Caco-2 (cell line): ENCODE data around the gene ZNF146. TPM values are rescaled to one million over a fixed set of nuclear protein-coding genes. Genes with fewer than 3 reads are reported as not detected.

Source experiments
- BruUV-seq: library from RNA; stranded (reverse); fragments of 400-500 nt; replicated peaks from 2 replicates; lab custom pipeline; 2021; lab: Mats Ljungman, UMichigan
- CTCF ChIA-PET: fragments of 300-600 bp; sonication (Branson Sonifier 250); formaldehyde crosslinking; loops from one replicate; lab custom pipeline; 2022; ENCODE audit warnings: antibody characterized with exemption; lab: Charles Lee
- POLR2A ChIA-PET: fragments of 300-600 bp; sonication (Branson Sonifier 250); formaldehyde crosslinking; loops from one replicate; lab custom pipeline; 2022; ENCODE audit warnings: antibody characterized with exemption; lab: Charles Lee
- DNase-seq, 2 experiments: peaks; one replicate each; pipeline versions ENCODE4 v3.0.0 to v3.0.0-alpha.2; 2020 to 2022
- H3K27me3 ChIP-seq: replicated peaks from 2 replicates; pipeline ENCODE4 v1.6.0; 2011; ENCODE audit warnings: low read length; ENCODE audit not compliant: control insufficient read depth, insufficient read depth
- H3K36me3 ChIP-seq: 2 replicates; pipeline ENCODE4 v1.5.1; 2011; ENCODE audit warnings: low read length; ENCODE audit not compliant: control insufficient read depth, insufficient read depth
- H3K4me1 ChIP-seq: fragments of 250-450 bp; sonication (Bioruptor Pico); 2 replicates; pipeline ENCODE4 v1.5.1; 2020; ENCODE audit warnings: mild to moderate bottlenecking
- H3K4me3 ChIP-seq: 2 replicates; pipeline ENCODE4 v1.5.1; 2011; ENCODE audit warnings: low read depth, mild to moderate bottlenecking, control low read depth, low read length
- H3K9me3 ChIP-seq: fragments of 250-450 bp; sonication (Bioruptor Pico); 2 replicates; pipeline ENCODE4 v1.5.1; 2020; ENCODE audit warnings: mild to moderate bottlenecking, moderate library complexity
- H3K27ac Mint-ChIP-seq: one replicate; pipeline ENCODE4 v1.8.0; 2022; ENCODE audit warnings: mixed read lengths; ENCODE audit not compliant: unreplicated experiment
- H3K27me3 Mint-ChIP-seq: one replicate; pipeline ENCODE4 v1.8.0; 2022; ENCODE audit warnings: mixed read lengths; ENCODE audit not compliant: insufficient read depth, unreplicated experiment
- H3K36me3 Mint-ChIP-seq: one replicate; pipeline ENCODE4 v1.8.0; 2022; ENCODE audit warnings: mild to moderate bottlenecking, mixed read lengths; ENCODE audit not compliant: insufficient read depth, unreplicated experiment
- H3K4me1 Mint-ChIP-seq: one replicate; pipeline ENCODE4 v1.8.0; 2022; ENCODE audit warnings: low read depth, mixed read lengths; ENCODE audit not compliant: unreplicated experiment
- H3K4me3 Mint-ChIP-seq: one replicate; pipeline ENCODE4 v1.8.0; 2022; ENCODE audit warnings: mild to moderate bottlenecking, moderate library complexity, mixed read lengths; ENCODE audit not compliant: unreplicated experiment
- H3K9me3 Mint-ChIP-seq: one replicate; pipeline ENCODE4 v1.8.0; 2022; ENCODE audit warnings: mixed read lengths; ENCODE audit not compliant: unreplicated experiment
- intact Hi-C: fragments of 100-400 bp; cut with micrococcal nuclease; formaldehyde crosslinking; loops from one replicate; pipeline ENCODE4 v1.10.0; 2022; ENCODE audit not compliant: unreplicated experiment
- total RNA-seq: library from RNA; stranded (reverse); gene quantifications from 2 replicates; pipeline ENCODE4 v1.2.3, GENCODE V29; 2022
- TF ChIP-seq, protein P1 (sequence below), 2 experiments: fragments of 200-600 bp in 1 of 2; IDR thresholded peaks; 1 replicate in 1 of 2; 2 replicates in 1 of 2; pipeline versions ENCODE4 v1.5.1 to v1.8.0; 2011 to 2022; ENCODE audit warnings: antibody characterized with exemption in 1 of 2, control low read depth in 1 of 2, inconsistent platforms in 1 of 2, low read depth in 1 of 2, low read length in 1 of 2, mild to moderate bottlenecking in 1 of 2, moderate library complexity in 1 of 2; ENCODE audit not compliant: insufficient read depth in 1 of 2, severe bottlenecking in 1 of 2, unreplicated experiment in 1 of 2

The ZNF146 gene
- total RNA-seq, 1 experiment from 2014 or later, result 76.4 TPM

DNA sequence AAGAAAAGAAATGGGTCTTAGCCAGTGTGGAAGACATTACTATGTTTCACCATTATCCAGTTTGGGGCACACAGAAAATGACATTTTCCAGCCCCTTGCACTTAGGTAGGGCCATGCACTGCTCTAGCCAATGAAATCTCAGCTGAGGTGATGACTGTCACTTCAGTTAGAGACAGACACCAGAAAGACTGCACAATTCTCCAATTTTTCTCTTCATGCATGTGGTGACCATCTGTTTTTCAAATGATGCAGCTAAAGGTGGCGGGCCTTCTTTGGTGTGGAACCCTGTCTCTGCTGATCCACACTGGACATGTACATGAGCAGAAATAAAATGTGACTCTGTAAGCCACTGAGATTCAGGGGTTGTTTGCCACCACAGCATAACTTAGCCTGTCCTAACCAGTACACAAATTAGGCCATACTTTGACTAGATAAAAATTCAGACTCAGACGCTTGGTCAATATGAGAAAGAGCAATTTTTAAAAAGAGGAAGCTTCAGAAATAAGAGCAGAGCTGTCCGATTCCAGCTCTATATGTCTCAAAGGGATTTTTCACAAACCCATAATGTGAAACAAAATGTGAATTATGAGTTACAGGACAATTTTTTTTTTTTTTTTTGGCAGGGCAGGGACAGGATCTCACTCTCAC is 7.2 kb upstream of the ZNF146 start:
- no peaks in the 10 kb centered on the region for H3K4me1 ChIP-seq
- no peak overlapping the region for H3K4me3 ChIP-seq
- no peak for DNase-seq
- no TSS peak for BruUV-seq
- no peaks in the 10 kb centered on the region for H3K36me3 ChIP-seq
- POLR2A ChIA-PET, result no interaction called here
- intact Hi-C loops, result no loop called here
- Mint-ChIP-seq H3K27ac (no peak overlapping the region), H3K4me1 (no peaks in the 10 kb centered on the region), H3K4me3 (no peak overlapping the region), H3K9me3 (no peaks in the 10 kb centered on the region), H3K36me3 (no peaks in the 10 kb centered on the region), H3K27me3 (no peaks in the 10 kb centered on the region)
- TF ChIP-seq, protein P1, sequence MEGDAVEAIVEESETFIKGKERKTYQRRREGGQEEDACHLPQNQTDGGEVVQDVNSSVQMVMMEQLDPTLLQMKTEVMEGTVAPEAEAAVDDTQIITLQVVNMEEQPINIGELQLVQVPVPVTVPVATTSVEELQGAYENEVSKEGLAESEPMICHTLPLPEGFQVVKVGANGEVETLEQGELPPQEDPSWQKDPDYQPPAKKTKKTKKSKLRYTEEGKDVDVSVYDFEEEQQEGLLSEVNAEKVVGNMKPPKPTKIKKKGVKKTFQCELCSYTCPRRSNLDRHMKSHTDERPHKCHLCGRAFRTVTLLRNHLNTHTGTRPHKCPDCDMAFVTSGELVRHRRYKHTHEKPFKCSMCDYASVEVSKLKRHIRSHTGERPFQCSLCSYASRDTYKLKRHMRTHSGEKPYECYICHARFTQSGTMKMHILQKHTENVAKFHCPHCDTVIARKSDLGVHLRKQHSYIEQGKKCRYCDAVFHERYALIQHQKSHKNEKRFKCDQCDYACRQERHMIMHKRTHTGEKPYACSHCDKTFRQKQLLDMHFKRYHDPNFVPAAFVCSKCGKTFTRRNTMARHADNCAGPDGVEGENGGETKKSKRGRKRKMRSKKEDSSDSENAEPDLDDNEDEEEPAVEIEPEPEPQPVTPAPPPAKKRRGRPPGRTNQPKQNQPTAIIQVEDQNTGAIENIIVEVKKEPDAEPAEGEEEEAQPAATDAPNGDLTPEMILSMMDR (IDR thresholded peaks at IDR 0.05; ENCODE audit: insufficient read depth in 1 of 2, low read depth in 1 of 2, low read length in 1 of 2, severe bottlenecking in 1 of 2, unreplicated experiment in 1 of 2), result no peak
- no peaks in the 10 kb centered on the region for H3K9me3 ChIP-seq
- CTCF ChIA-PET, result no interaction called here
- H3K27me3 ChIP-seq, result no peaks in the 10 kb centered on the region

DNA sequence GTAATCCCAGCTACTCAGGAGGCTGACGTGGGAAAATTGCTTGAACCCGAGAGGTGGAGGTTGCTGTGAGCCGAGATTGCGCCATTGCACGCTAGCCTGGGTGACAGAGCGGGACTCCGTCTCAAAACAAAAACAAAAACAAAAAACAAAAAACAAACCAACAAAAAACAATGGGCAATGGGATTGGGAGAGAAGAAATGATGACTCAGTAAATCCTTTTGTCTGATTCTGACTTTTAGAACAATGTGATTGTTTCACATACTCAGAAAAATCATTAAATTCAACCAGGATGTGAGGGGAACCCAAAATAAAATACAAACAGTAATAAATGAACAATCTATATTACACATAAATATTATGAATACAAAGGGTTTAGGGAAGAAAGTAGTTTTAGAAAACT is 5.5 kb upstream of the ZNF146 start:
- ChIA-PET POLR2A (no interaction called here), CTCF (no interaction called here)
- H3K4me1 ChIP-seq, result no peaks in the 10 kb centered on the region
- H3K27me3 ChIP-seq, result no peaks in the 10 kb centered on the region
- Mint-ChIP-seq H3K4me3 (no peak overlapping the region), H3K36me3 (no peaks in the 10 kb centered on the region), H3K27ac (no peak overlapping the region), H3K9me3 (no peaks in the 10 kb centered on the region), H3K27me3 (no peaks in the 10 kb centered on the region), H3K4me1 (no peaks in the 10 kb centered on the region)
- no peaks in the 10 kb centered on the region for H3K36me3 ChIP-seq
- TF ChIP-seq, protein P1 (IDR thresholded peaks at IDR 0.05; ENCODE audit: insufficient read depth in 1 of 2, low read depth in 1 of 2, low read length in 1 of 2, severe bottlenecking in 1 of 2, unreplicated experiment in 1 of 2), result no peak
- BruUV-seq, result no TSS peak
- no peak for DNase-seq
- no peak overlapping the region for H3K4me3 ChIP-seq
- H3K9me3 ChIP-seq, result no peaks in the 10 kb centered on the region
- intact Hi-C loops, result no loop called here

DNA sequence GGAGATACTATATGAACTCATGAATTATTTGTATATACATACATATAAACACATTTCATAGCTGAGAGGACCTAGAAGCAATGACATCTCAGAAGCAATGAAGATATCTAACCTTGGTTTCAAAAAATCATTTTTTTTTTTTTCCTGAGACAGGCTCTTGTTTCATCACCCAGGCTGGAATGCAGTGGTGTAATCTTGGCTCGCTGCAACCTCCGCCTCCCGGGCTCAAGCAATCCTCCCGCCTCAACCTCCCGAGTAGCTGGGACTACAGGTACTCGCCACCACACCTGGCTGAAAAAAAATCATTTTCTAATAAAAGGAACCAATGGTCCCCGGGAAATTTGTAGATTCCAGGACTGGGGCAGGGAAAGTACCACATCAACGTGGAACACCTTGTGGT is 4.4 kb upstream of the ZNF146 start:
- intact Hi-C loops, result loop anchor here (5.0 to 10.0 kb wide), 3 partner anchors 362 to 1004 kb away; partner anchors contain the start of genes ZNF383, ZNF461, ZNF529 and ZNF585B
- Mint-ChIP-seq H3K36me3 (no peaks in the 10 kb centered on the region), H3K9me3 (no peaks in the 10 kb centered on the region), H3K27me3 (no peaks in the 10 kb centered on the region), H3K4me3 (no peak overlapping the region), H3K4me1 (no peaks in the 10 kb centered on the region), H3K27ac (no peak overlapping the region)
- DNase-seq, result peak in 1 of 2 experiments; percentile 8
- Histone ChIP-seq H3K27me3 (no peaks in the 10 kb centered on the region), H3K4me3 (no peak overlapping the region), H3K36me3 (no peaks in the 10 kb centered on the region), H3K4me1 (no peaks in the 10 kb centered on the region), H3K9me3 (no peaks in the 10 kb centered on the region)
- ChIA-PET CTCF (no interaction called here), POLR2A (no interaction called here)
- TF ChIP-seq, protein P1 (IDR thresholded peaks at IDR 0.05; ENCODE audit: insufficient read depth in 1 of 2, low read depth in 1 of 2, low read length in 1 of 2, severe bottlenecking in 1 of 2, unreplicated experiment in 1 of 2), result no peak
- BruUV-seq, result no TSS peak
